HG03175 (cell line): Measurements from ENCODE around the gene SCMH1.
"Not testable (repeated sequence)": the region's sequence is repeated elsewhere in the genome, so short reads cannot be mapped to it uniquely, and the experiment has no call there.

Source experiments
- ATAC-seq: cut with Tn5 transposase; IDR thresholded peaks from one replicate; pipeline ENCODE4 v1.9.1; 2021; ENCODE audit warnings: mild to moderate bottlenecking, moderate library complexity; ENCODE audit not compliant: unreplicated experiment

Gene SCMH1

DNA sequence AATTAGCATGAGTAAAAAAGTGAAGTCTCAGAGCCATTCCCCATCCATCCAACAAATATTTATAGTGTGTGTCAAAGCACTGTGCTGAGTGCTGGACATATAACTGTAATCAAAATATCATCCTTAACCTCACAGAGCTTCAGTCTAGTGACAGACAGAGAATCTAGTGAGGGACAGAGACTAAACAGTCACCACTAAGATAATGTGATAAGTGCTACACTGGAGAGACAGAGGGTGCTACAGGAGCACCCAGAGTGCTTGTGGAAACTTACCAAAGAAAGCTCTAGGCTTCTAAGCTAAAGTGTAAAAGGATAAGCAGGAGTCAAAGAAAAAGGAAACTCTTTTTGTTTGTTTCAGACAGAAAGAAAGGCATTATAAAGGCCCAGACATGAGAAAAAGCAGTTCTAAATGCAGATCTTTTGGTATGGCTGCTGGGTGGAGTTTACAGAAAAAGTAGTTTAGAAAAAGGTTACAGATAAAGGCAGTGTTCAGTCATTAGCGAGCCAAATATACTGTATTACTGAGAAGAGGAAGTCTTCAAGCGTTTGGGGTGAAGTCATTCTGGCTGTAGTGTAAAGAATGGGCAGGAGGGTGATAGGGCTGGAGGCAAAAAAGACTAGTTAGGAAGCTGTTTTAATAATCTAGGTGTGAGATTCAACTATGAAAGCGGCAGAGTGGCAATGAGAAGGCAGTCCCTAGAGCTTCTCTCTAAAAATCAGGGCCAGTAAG is 83.8 kb downstream of the SCMH1 start:
- ATAC-seq: no peak

DNA sequence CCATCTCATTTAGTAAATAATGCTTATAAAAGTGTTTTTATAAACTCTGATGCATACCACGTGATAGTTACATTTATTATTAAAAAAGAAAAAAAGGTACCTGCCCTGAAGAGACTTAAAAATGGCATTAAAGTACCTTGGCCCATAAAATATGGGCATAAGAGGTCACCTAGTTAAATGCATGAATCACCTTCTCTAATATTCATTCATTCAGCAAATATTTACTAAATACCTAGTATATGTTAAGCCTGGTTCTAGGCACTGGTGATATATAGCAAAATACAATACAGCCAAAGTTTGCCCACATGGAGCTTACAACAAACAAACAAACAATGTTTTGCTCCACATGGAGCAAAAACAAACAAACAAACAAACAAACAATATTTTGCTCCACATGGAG is 87.0 kb downstream of the SCMH1 start:
- ATAC-seq: no peak

DNA sequence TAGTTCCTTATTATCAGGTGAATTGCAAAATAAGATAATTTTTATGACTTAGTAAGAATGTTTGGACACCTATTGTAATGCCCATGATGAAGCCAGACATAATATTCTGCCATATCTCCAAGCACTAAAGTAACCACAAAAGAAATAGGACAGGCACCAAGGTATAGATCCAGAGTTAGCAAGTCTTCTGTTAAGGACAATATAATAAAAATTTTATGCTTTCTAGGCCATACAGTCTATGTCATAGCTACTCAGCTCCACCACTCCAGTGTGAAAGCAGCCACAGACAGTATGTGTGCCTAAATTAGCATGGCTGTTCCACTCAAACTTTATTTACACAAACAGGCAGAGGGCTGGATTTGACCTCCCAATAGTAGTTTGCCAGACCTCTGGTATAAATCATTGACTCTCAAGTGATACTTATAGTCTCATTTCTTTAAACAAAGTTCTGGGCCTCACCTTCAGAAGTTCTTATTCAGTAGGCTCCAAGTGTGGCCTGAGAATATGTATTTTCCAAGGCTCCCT is 88.3 kb downstream of the SCMH1 start:
- ATAC-seq: no peak

- no peak for ATAC-seq
Measured at GRCh38 chr1:41152622-41153044, 89.5 kb downstream of the SCMH1 start.

- ATAC-seq: no peak
Measured at GRCh38 chr1:41151846-41152245, 90.3 kb downstream of the SCMH1 start.

GRCh38 chr1:41149570-41149969 is 92.5 kb downstream of the SCMH1 start:
- no peak for ATAC-seq

- ATAC-seq: no peak
Measured at GRCh38 chr1:41144285-41144684, 97.8 kb downstream of the SCMH1 start.

DNA sequence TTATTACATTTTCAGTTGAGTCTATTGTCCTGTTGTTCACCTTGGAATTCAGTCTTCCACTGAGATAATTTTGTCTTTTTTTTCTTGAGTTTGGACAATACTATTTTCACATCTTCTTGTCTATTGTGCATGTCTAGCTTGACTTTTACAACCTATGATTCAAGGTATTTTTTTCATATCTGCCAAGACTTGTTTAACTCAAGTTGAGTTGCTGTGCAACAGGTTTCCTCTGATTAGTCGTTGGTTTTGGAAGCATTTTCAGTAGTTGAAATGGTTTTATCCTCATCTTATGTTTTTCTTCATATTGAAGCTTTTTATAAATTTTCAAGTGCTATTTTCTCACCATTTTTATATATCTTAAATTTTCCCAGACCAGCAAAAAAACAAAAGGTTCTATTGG is 103.6 kb downstream of the SCMH1 start:
- ATAC-seq: no peak

GRCh38 chr1:41135196-41135947 is 106.7 kb downstream of the SCMH1 start:
- no peak for ATAC-seq

GRCh38 chr1:41134325-41134724 is 107.8 kb downstream of the SCMH1 start:
- ATAC-seq: not testable (repeated sequence)

GRCh38 chr1:41122851-41123518 is 119.1 kb downstream of the SCMH1 start:
- no peak for ATAC-seq

DNA sequence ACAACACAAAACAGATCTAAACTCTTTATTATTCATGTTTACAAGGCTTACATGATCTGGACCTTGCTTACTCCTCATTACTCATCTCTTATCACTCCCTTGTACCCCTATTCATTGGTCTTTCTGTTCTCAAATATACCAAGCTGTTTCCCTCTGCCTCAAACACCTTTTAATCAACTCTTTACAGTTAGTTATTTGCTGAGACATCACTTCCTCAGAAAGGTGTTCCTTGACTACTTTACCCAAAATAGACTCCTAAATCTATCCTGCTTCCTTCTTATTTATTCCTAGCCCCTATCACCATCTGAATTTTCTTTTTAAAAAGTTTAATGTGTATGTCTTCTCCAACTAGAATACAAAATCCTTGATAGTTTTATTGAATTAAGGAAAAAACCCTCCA is 120.0 kb downstream of the SCMH1 start:
- ATAC-seq: no peak

GRCh38 chr1:41118645-41119044 is 123.5 kb downstream of the SCMH1 start:
- no peak for ATAC-seq

DNA sequence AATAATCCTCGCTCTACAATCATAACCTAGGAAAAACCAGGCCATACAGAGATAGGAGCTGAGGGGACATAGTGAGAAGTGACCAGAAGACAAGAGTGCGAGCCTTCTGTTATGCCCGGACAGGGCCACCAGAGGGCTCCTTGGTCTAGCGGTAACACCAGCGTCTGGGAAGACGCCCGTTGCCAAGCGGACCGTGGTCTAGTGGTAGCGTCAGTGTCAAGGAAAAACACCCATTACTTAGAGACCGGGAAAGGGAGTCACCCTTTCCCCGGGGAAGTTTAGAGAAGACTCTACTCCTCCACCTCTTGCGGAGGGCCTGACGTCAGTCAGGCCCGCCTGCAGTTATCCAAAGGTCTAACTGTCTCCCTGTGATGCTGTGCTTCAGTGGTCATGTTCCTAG is 124.9 kb downstream of the SCMH1 start:
- ATAC-seq: not testable (repeated sequence)

- no peak for ATAC-seq
Measured at GRCh38 chr1:41110736-41111135, 131.4 kb downstream of the SCMH1 start.

GRCh38 chr1:41110286-41110685 is 131.8 kb downstream of the SCMH1 start:
- ATAC-seq: no peak

- no peak for ATAC-seq
Measured at GRCh38 chr1:41109310-41110197, 132.6 kb downstream of the SCMH1 start.

DNA sequence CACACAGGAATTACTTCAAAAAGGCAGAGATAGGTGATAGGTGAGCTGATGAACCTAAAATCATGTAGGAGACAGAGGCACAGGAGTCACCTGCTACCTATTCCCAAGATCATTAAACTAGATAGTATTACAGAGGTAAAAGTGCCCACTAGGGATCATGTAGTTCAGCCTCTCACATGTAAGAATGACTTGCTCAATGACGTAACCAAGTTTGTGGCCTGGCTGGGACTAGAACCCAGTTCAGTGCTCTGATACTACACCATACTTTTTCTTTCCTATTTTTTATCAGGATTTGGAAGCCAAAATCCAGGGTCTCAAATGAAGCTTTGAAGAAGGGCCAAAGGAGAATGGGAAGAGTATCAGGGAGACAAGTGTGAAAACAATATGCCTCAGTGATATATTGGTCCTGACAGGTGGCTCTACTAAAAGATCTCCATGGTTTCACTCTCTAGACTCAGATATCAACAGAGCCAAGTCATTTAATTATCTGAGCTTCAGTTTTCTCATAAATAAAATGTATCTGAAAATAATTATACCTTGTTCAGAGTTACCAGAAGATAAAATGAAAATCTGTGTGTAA is 133.3 kb downstream of the SCMH1 start:
- ATAC-seq: no peak

DNA sequence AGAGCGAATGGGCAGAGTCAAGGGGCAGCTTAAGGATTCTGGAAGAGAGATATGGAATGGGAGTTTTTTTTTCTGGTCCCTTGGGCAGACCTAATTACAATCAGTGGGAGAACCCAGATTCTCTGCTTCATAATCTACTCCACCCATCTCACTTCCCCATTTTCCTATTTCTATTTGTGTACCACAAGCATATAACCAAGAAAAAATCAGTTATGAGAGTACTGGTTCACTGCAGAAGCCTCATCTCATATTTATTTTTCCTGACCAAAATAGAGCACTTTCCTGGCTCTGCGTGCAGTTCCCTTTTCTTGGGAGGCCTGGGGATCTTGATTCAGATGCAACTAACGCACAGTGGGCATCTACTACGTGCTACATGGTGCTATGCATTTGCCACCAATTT is 138.3 kb downstream of the SCMH1 start:
- ATAC-seq: no peak

DNA sequence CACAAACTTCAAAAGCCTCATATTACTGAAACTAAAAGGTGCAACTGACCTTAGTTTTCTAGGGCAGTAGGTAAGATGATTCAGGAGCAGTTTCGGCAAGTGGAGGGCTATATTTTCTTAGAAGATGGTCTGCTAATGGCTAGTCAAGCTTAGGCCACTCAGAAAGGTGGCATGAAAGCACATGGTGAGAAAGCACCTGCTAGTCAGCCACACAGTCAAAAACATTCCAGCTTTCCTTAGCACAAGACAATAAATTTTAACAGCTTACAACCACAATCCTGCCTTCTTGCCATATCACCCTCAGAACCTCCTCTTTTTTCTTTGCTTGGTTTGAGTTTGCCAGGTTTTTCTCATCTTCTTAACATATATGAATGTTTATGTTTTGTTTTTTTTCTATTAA is 139.5 kb downstream of the SCMH1 start:
- ATAC-seq: no peak
